Dendritic cell treated with granulocyte-macrophage colony-stimulating factor and Interleukin-4, amounts not matched to agents 40 ng/mL and 50 ng/mL, for 4 days (primary cell): Measurements from ENCODE around the gene GRIA1.

ENCODE experiments used
- H3K27ac Mint-ChIP-seq: one replicate; pipeline ENCODE4 v1.8.0; 2022; ENCODE audit warnings: mild to moderate bottlenecking, mixed read lengths
- H3K27me3 Mint-ChIP-seq: one replicate; pipeline ENCODE4 v1.8.0; 2022; ENCODE audit warnings: mild to moderate bottlenecking, mixed read lengths
- H3K36me3 Mint-ChIP-seq: one replicate; pipeline ENCODE4 v1.8.0; 2022; ENCODE audit warnings: low read depth, mixed read lengths
- H3K4me1 Mint-ChIP-seq: one replicate; pipeline ENCODE4 v1.8.0; 2022; ENCODE audit warnings: low read depth, mixed read lengths
- H3K4me3 Mint-ChIP-seq: one replicate; pipeline ENCODE4 v1.8.0; 2022; ENCODE audit warnings: mild to moderate bottlenecking, moderate library complexity, mixed read lengths
- H3K9me3 Mint-ChIP-seq: one replicate; pipeline ENCODE4 v1.8.0; 2022; ENCODE audit warnings: mixed read lengths
- intact Hi-C: fragments of 100-400 bp; cut with micrococcal nuclease; formaldehyde crosslinking; loops from one replicate; pipeline ENCODE4 v1.15.0; 2022

Gene GRIA1

DNA sequence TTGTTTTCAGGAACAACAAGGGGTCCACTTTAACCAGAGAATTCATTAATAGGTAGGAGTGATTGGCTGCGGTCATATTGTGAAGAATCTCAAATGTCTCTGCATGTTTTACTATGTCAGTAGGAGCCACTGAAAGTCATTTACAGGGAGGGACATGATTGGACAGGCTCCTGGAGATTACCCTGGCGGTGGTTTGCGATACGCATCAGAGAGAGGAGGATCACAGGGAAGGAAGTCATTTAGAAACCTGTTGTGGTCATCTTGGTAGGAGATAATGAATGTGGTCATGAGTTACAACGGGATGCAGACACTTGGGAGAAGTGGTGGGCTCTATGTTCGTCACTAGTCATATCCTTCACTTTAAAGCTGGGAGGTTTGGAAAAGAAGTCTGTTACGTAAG is 285.5 kb downstream of the GRIA1 start:
- Mint-ChIP-seq H3K27me3 (no peaks in the 10 kb centered on the region), H3K4me3 (no peak overlapping the region), H3K36me3 (no peaks in the 10 kb centered on the region), H3K27ac (no peak overlapping the region), H3K4me1 (no peaks in the 10 kb centered on the region), H3K9me3 (no peaks in the 10 kb centered on the region)
- intact Hi-C loops, result no loop called here

DNA sequence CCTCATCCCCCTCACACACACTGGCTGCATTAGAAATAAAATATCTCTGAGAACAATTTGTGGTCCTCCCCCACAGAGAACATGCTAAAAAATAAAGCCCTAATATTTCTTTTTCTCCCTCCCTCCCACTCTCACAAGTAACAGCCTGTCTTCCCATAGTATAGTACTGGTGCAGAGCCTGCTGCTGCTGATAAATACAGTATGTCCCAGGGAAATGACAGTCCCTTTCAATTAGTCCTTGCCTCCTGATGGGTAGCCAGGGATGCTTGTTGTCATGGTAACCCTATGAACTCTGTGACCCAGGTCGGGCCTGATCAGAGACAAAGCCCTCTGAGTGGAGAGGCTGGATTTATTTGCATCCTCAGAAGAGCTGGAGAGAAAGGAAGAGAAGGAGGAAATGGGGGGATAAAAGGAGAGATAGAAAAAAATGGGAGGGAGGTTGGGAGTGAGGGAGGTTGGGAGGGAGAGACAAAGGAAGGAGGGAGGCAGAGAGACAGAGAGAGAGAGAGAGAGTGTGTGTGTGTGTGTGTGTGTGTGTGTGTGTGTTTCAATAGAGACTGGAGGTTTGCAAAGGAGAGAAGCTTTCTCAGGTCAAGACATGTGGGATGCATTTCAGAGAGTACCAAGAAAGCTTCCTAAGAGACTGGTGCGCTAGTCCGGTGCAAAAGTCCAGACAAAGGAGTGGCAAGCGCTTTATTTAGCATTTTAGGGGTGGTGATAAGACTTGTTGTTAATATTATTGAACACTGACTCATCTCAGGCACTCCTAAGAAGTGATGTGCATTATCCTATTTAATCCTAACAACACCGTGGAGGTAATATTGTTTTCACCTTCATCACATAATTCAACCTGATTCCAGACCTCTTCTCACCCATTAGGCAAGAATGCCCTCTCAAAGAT is 287.5 kb downstream of the GRIA1 start:
- Mint-ChIP-seq H3K27ac (no peak overlapping the region), H3K27me3 (no peaks in the 10 kb centered on the region), H3K4me1 (no peaks in the 10 kb centered on the region), H3K4me3 (no peak overlapping the region), H3K9me3 (no peaks in the 10 kb centered on the region), H3K36me3 (no peaks in the 10 kb centered on the region)
- intact Hi-C loops, result no loop called here

DNA sequence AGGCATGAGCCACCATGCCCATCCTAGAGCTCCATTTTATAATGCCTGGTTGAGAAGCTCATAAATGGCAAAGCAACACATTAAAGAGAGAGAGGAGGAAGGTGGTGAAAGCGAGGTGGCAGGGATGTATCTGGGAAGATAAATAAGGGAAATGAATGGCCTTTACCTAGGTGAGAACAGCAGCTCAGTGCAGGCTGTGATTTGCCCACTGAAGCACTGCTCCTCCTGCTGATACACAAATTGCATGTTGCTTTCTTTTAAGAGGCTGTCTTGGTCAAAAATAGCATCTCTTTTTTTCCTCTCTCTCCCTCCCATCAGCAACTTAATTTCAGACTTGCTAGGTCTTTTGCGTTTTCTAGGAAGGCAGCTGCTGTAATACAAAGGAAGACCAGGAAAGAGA is 289.4 kb downstream of the GRIA1 start:
- intact Hi-C loops, result no loop called here
- H3K36me3 Mint-ChIP-seq, result no peaks in the 10 kb centered on the region
- no peaks in the 10 kb centered on the region for H3K9me3 Mint-ChIP-seq
- no peak overlapping the region for H3K27ac Mint-ChIP-seq
- H3K27me3 Mint-ChIP-seq, result no peaks in the 10 kb centered on the region
- H3K4me1 Mint-ChIP-seq, result no peaks in the 10 kb centered on the region
- H3K4me3 Mint-ChIP-seq, result no peak overlapping the region

DNA sequence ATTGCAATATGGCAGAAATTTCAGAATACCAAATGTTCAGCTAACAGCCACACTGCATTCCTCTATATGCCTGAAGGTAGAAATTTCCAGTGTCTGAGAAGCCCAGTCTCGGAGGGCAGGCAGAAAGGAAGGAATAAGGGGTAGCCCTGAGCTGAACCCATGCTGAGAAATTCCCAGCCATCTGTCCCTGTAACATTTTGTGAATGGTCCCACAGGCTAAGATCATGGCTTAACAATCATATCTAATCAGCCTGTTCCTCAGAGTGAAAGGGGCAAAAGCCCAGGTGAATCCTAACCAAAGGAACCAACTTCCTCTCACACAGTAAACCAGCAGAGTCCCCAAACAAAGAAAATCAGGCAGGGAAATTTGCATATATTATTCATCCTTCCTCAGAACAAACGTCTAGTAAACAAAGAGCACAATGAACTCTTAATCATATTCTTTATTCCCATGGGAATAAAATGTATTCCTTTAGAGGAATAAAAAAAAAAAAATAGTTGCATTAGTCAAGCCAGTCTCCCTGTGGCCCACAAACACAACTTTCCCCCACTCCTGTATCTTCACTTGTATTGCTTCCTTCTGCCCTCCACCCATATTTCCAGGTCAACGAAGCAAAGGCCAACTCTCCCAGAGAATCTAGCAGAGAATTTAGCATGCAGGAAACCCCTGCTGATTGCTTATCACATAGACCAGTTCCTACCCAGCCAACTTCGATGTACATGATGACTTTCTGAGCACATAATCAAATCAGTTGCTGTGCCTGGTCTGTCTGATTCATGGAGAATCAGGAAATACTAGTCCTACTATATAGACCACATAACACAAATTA is 290.6 kb downstream of the GRIA1 start:
- Mint-ChIP-seq H3K4me3 (no peak overlapping the region), H3K36me3 (no peaks in the 10 kb centered on the region), H3K4me1 (no peaks in the 10 kb centered on the region), H3K9me3 (no peaks in the 10 kb centered on the region), H3K27ac (no peak overlapping the region), H3K27me3 (no peaks in the 10 kb centered on the region)
- intact Hi-C loops, result no loop called here

DNA sequence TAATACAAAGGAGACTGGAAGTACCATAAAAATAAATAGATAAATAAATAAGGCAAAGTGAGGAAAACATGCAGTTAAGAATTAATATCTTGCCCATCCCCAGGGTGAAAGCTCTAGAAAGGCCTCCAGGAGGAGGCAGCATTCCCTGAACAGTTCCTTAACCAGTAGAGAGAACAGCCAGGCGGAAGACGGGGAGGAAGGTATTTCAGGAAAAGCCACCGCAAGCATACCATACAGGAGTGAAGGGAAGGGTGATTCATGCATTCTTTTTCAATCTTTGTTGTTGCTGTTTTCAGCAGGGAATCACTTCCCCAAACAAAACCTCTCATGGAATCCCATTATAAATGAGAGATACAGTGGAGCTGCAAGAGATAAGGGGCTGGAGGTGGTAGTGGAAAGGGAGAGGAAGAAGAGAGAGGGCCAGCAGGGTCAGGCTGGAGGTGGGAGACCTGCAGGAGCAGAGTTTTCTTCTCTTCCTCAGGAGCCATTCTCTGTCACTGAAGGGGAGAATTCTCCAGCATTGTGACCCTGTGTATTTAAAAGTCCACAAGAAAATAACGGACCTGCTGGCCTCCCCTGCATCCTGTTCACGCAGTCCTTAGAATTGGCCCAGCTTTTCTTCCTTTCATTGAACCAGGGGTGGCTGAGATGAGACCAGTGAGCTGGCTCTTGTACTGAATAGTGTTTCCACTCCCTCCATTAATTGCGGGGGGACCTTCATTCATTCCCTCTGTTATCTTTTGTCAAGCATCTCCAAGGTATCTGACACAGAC is 292.3 kb downstream of the GRIA1 start:
- H3K36me3 Mint-ChIP-seq, result no peaks in the 10 kb centered on the region
- H3K27ac Mint-ChIP-seq, result no peak overlapping the region
- no peaks in the 10 kb centered on the region for H3K9me3 Mint-ChIP-seq
- no peak overlapping the region for H3K4me3 Mint-ChIP-seq
- H3K4me1 Mint-ChIP-seq, result no peaks in the 10 kb centered on the region
- H3K27me3 Mint-ChIP-seq, result no peaks in the 10 kb centered on the region
- intact Hi-C loops, result no loop called here

DNA sequence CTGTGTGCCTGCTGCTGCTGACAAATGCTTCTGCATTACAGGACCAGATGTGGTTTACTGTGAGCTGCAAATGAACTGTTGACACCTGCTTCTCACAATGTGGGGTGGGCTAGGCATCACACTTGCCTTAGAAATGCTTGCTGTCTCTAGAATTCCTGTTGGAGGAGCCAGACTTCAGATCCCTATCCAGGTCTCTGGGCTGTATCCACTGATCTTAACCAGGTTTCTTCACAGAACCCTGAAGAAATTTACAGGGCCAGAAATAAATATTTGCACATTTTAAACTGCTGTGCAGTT is 292.8 kb downstream of the GRIA1 start:
- no peaks in the 10 kb centered on the region for H3K27me3 Mint-ChIP-seq
- H3K4me1 Mint-ChIP-seq, result no peaks in the 10 kb centered on the region
- no peak overlapping the region for H3K27ac Mint-ChIP-seq
- no peak overlapping the region for H3K4me3 Mint-ChIP-seq
- intact Hi-C loops, result no loop called here
- no peaks in the 10 kb centered on the region for H3K36me3 Mint-ChIP-seq
- no peaks in the 10 kb centered on the region for H3K9me3 Mint-ChIP-seq

DNA sequence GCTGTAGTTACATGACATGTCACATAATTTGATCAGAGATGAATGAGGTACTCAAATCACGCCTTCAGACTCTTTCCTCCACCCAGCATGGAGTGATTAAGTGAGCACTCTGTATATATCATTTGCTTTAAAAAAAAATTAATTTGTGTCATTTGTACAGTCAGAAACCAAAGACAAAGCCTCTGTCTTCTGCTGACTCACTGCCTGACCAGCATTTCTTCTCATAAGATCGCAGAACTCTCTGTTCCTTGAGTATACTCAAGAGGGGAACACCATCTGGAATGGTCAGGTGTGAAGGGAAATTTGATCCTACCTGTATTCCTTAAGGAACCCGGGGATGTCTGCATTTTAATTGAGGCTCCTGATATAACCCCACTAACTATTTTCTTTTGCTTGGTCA is 293.8 kb downstream of the GRIA1 start:
- Mint-ChIP-seq H3K27me3 (no peaks in the 10 kb centered on the region), H3K9me3 (no peaks in the 10 kb centered on the region), H3K4me3 (no peak overlapping the region), H3K36me3 (no peaks in the 10 kb centered on the region), H3K27ac (no peak overlapping the region), H3K4me1 (no peaks in the 10 kb centered on the region)
- intact Hi-C loops, result no loop called here

DNA sequence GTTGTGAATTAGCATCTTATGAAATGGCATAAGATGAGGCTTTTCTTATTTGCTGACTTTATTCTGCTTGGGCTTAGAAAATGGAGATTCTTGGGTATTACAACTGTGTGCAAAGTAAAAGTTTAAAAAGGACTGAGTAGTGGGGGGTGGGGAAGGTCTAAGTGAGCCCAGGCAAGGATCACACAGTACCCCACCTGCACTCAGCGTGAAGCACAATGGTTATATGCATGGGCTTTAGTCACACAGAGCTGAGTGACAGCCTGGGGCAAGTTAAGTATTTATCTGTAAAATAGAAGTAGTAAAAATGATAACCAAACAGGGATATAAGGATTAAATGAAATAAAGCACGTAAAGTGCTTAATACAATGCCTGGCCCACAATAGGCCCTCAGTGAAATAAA is 300.9 kb downstream of the GRIA1 start:
- H3K4me3 Mint-ChIP-seq, result no peak overlapping the region
- intact Hi-C loops, result no loop called here
- H3K27me3 Mint-ChIP-seq, result no peaks in the 10 kb centered on the region
- H3K9me3 Mint-ChIP-seq, result peaks cover 13% of the 10 kb centered on the region
- H3K27ac Mint-ChIP-seq, result no peak overlapping the region
- peaks cover 10% of the 10 kb centered on the region for H3K4me1 Mint-ChIP-seq
- H3K36me3 Mint-ChIP-seq, result no peaks in the 10 kb centered on the region

DNA sequence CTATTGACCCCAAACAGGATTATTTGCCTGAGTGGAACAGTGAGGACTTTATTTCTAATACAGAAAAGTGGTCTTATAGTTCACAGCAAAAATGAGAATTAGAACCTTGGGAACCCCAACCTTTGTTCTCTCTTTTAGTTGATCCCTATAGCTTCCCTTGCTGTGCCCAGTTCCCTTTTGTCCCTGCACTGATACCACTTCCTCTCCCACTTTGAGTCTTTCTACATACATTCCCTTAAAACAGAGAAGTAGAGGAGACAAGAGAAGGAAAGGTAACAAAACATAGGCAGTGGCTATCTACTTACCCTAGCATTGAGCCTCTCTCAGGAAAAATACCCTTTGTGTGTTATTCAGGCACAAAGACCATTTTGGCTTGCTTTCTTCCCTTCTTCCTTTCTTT is 301.8 kb downstream of the GRIA1 start:
- Mint-ChIP-seq H3K9me3 (peaks cover 13% of the 10 kb centered on the region), H3K4me3 (no peak overlapping the region), H3K36me3 (no peaks in the 10 kb centered on the region), H3K27ac (no peak overlapping the region), H3K4me1 (peaks cover 10% of the 10 kb centered on the region), H3K27me3 (no peaks in the 10 kb centered on the region)
- intact Hi-C loops, result no loop called here

DNA sequence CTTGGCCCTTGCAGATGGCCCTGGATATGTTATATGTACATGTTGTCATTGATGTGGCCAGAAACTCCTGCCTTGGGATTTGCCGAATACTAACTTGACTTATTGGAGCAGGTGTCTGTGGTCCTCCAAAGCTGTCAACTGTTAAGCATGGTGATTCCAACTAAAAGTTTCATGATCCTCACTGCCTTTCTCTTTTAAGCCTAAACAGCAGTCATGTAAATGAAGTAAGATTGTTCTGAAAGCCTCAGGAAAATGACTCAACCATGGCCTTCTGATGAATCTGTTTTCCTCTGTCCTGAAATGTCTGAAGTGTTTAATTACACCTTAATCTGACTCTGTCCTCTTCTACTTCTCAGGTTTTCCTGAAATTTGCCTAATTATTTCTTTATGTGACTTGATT is 303.2 kb downstream of the GRIA1 start:
- H3K36me3 Mint-ChIP-seq, result no peaks in the 10 kb centered on the region
- no peaks in the 10 kb centered on the region for H3K27me3 Mint-ChIP-seq
- H3K4me3 Mint-ChIP-seq, result no peak overlapping the region
- peaks cover 13% of the 10 kb centered on the region for H3K9me3 Mint-ChIP-seq
- H3K27ac Mint-ChIP-seq, result no peak overlapping the region
- intact Hi-C loops, result no loop called here
- peaks cover 10% of the 10 kb centered on the region for H3K4me1 Mint-ChIP-seq

DNA sequence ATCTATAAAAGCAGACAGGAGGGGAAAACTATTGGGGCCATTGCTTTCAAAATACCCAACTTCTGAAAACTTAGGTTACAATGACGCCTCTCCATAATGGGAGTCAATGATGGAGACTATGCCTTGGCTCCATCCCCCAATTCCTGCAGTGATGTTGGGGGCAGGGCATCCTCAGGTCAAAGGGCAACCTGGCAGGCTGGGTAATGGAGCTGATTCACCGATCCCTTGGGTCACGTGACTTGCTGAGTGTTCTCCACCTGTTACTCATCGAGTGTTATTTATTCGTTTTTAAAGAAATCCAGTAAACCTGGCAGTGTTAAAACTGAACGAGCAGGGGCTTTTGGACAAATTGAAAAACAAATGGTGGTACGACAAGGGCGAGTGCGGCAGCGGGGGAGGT is 303.9 kb downstream of the GRIA1 start:
- Mint-ChIP-seq H3K36me3 (no peaks in the 10 kb centered on the region), H3K27me3 (no peaks in the 10 kb centered on the region), H3K4me1 (peaks cover 10% of the 10 kb centered on the region), H3K9me3 (peaks cover 13% of the 10 kb centered on the region), H3K27ac (no peak overlapping the region), H3K4me3 (no peak overlapping the region)
- intact Hi-C loops, result no loop called here

DNA sequence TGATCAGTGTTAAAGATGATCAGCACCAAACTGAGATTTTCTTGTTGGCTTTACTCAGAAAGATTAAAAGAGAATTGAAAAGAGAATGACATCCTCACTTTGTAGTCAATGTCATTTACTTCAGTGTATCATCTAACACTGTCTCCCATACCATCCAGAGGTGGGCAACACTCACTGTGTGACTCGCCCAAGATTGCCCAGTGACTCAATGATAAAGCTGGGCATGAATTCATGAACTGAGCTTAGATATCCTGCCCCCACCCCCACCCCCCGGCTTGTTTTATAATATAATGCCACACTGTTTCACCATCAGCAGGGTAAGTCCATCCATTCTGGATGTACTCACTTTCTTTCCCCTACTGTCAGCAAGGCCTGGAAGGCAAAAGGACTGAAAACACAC is 306.1 kb downstream of the GRIA1 start:
- peaks cover 10% of the 10 kb centered on the region for H3K4me1 Mint-ChIP-seq
- H3K27ac Mint-ChIP-seq, result no peak overlapping the region
- H3K27me3 Mint-ChIP-seq, result no peaks in the 10 kb centered on the region
- intact Hi-C loops, result no loop called here
- H3K4me3 Mint-ChIP-seq, result no peak overlapping the region
- H3K36me3 Mint-ChIP-seq, result no peaks in the 10 kb centered on the region
- H3K9me3 Mint-ChIP-seq, result peaks cover 13% of the 10 kb centered on the region

DNA sequence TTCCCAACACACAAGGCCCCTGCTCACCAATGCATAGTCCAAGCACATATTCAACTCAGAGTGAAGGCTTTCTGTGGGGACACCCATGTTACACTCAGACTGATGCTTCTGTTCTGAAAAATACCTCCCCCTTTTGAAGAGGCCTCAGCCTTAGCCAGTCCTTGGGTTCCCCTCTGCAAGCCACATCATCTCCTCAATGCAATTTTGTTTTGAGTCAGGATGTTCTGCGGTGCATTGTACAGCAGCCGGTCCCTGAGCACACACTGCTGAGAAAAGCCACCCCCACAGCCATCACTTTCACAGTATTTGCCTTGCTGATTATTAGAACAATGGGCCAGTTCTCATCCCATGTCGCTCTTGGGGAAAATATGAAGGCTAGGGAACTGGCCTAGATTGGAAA is 307.0 kb downstream of the GRIA1 start:
- Mint-ChIP-seq H3K4me3 (no peak overlapping the region), H3K27ac (no peak overlapping the region), H3K4me1 (peaks cover 3% of the 10 kb centered on the region), H3K9me3 (peaks cover 13% of the 10 kb centered on the region), H3K36me3 (no peaks in the 10 kb centered on the region), H3K27me3 (no peaks in the 10 kb centered on the region)
- intact Hi-C loops, result no loop called here

DNA sequence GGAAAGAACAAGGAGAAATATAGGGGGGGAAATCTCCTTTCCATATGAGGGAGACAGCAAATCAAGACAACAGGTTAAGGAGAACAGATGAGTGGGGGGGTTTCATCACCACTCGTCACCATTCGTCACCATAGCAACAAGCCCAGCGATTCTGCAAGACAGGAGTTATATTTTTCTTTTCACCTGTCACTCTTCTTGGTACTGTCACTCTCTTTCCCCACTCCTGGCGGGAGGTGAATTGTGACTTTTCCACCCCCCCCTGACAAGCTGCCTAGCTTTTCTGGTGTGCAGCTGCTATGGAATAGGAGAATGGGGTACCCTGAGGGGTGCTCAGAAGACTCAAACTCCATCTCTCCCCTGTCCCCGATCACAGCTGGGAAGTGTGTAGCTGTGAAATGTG is 308.4 kb downstream of the GRIA1 start:
- H3K4me3 Mint-ChIP-seq, result no peak overlapping the region
- intact Hi-C loops, result no loop called here

More for the DNA sequence above, 308.4 kb downstream of the GRIA1 start:
- Mint-ChIP-seq H3K36me3 (no peaks in the 10 kb centered on the region), H3K27me3 (no peaks in the 10 kb centered on the region), H3K9me3 (peaks cover 16% of the 10 kb centered on the region), H3K27ac (no peak overlapping the region), H3K4me1 (no peaks in the 10 kb centered on the region)
